WTC11 (cell line): ENCODE results near the gene ABCB8. TPM values are rescaled to one million over a fixed set of nuclear protein-coding genes. Genes with fewer than 3 reads are reported as not detected.

Source experiments
- ATAC-seq: fragments of 200-7000 bp; cut with Tn5 transposase; 2 replicates; pipeline ENCODE4 v1.10.0; 2021; ENCODE audit warnings: mild to moderate bottlenecking, moderate library complexity
- CTCF ChIA-PET: fragments of 300-600 bp; sonication (Branson Sonifier 250); formaldehyde crosslinking; loops from one replicate; lab custom pipeline; 2021; ENCODE audit warnings: antibody characterized with exemption; lab: Charles Lee
- POLR2A ChIA-PET: fragments of 350-600 bp; sonication (Branson Sonifier 250); formaldehyde crosslinking; loops from one replicate; lab custom pipeline; 2021; ENCODE audit warnings: antibody characterized with exemption; lab: Charles Lee
- DNase-seq: peaks from one replicate; pipeline ENCODE4 v3.0.0; 2021; ENCODE audit warnings: low spot score
- H3K27ac Mint-ChIP-seq: 2 replicates; pipeline ENCODE4 v1.8.0; 2021; ENCODE audit warnings: mixed read lengths
- H3K27me3 Mint-ChIP-seq: 2 replicates; pipeline ENCODE4 v1.8.0; 2021; ENCODE audit warnings: low read depth, mild to moderate bottlenecking, moderate library complexity, mixed read lengths
- H3K36me3 Mint-ChIP-seq: 2 replicates; pipeline ENCODE4 v1.8.0; 2021; ENCODE audit warnings: mixed read lengths
- H3K4me1 Mint-ChIP-seq: 2 replicates; pipeline ENCODE4 v1.8.0; 2022; ENCODE audit warnings: mixed read lengths
- H3K4me3 Mint-ChIP-seq: 2 replicates; pipeline ENCODE4 v1.8.0; 2021; ENCODE audit warnings: mild to moderate bottlenecking, moderate library complexity, mixed read lengths
- H3K9me3 Mint-ChIP-seq: 2 replicates; pipeline ENCODE4 v1.8.0; 2021; ENCODE audit warnings: mixed read lengths
- CREB1 ChIP-seq: sonication (generic); formaldehyde crosslinking; IDR thresholded peaks from 2 replicates; pipeline ENCODE4 v1.8.0; 2023; ENCODE audit warnings: mild to moderate bottlenecking, missing genetic modification reagents
- FOXJ3 ChIP-seq: sonication (generic); formaldehyde crosslinking; IDR thresholded peaks from 2 replicates; pipeline ENCODE4 v1.9.0; 2021; ENCODE audit warnings: missing genetic modification reagents, mild to moderate bottlenecking, borderline replicate concordance
- FOXP1 ChIP-seq: sonication (generic); formaldehyde crosslinking; IDR thresholded peaks from 2 replicates; pipeline ENCODE4 v1.8.0; 2022; ENCODE audit warnings: missing genetic modification reagents, mild to moderate bottlenecking, moderate library complexity, borderline replicate concordance
- NR2C2 ChIP-seq: sonication (generic); formaldehyde crosslinking; IDR thresholded peaks from 2 replicates; pipeline ENCODE4 v1.8.0; 2022; ENCODE audit warnings: mild to moderate bottlenecking, missing genetic modification reagents
- SMAD3 ChIP-seq: sonication (generic); formaldehyde crosslinking; IDR thresholded peaks from 2 replicates; pipeline ENCODE4 v1.8.0; 2022; ENCODE audit warnings: missing genetic modification reagents, mild to moderate bottlenecking, borderline replicate concordance
- SMAD4 ChIP-seq: sonication (generic); formaldehyde crosslinking; IDR thresholded peaks from 2 replicates; pipeline ENCODE4 v1.8.0; 2022; ENCODE audit warnings: mild to moderate bottlenecking, missing genetic modification reagents
- TCF7 ChIP-seq: sonication (generic); formaldehyde crosslinking; IDR thresholded peaks from 2 replicates; pipeline ENCODE4 v1.8.0; 2022; ENCODE audit warnings: mild to moderate bottlenecking, low read depth, missing genetic modification reagents, moderate library complexity
- ZNF396 ChIP-seq: fragments of 250-450 bp; sonication (Bioruptor Pico); IDR thresholded peaks from 2 replicates; pipeline ENCODE4 v1.8.0; 2021; ENCODE audit warnings: mild to moderate bottlenecking, moderate library complexity, borderline replicate concordance
- ZNF416 ChIP-seq: fragments of 250-450 bp; sonication (Bioruptor Pico); IDR thresholded peaks from 2 replicates; pipeline ENCODE4 v1.9.0; 2021; ENCODE audit warnings: mild to moderate bottlenecking, inconsistent platforms
- total RNA-seq: library from RNA; stranded (reverse); gene quantifications from 3 replicates; pipeline ENCODE4 v1.2.3, GENCODE V29; 2021
- TF ChIP-seq, protein P1 (sequence below): sonication (generic); formaldehyde crosslinking; IDR thresholded peaks from 2 replicates; pipeline ENCODE4 v1.8.0; 2023; ENCODE audit warnings: missing genetic modification reagents, mild to moderate bottlenecking, borderline replicate concordance
- TF ChIP-seq, protein P2 (sequence below): sonication (generic); formaldehyde crosslinking; IDR thresholded peaks from 2 replicates; pipeline ENCODE4 v1.8.0; 2022; ENCODE audit warnings: mild to moderate bottlenecking, missing genetic modification reagents
- TF ChIP-seq, protein P3 (sequence below): sonication (generic); formaldehyde crosslinking; IDR thresholded peaks from 2 replicates; pipeline ENCODE4 v1.8.1; 2022; ENCODE audit warnings: low read depth, mild to moderate bottlenecking, moderate library complexity, missing genetic modification reagents, borderline replicate concordance
- TF ChIP-seq, protein P4 (sequence below): fragments of 250-450 bp; sonication (Bioruptor Pico); IDR thresholded peaks from 2 replicates; pipeline ENCODE4 v1.9.0; 2021; ENCODE audit warnings: mild to moderate bottlenecking
- TF ChIP-seq, protein P5 (sequence below): fragments of 250-450 bp; sonication (Bioruptor Pico); IDR thresholded peaks from 2 replicates; pipeline ENCODE4 v1.9.0; 2021; ENCODE audit warnings: mild to moderate bottlenecking, borderline replicate concordance

Gene ABCB8
- total RNA-seq, 1 experiment from 2014 or later: 35.9 TPM

DNA sequence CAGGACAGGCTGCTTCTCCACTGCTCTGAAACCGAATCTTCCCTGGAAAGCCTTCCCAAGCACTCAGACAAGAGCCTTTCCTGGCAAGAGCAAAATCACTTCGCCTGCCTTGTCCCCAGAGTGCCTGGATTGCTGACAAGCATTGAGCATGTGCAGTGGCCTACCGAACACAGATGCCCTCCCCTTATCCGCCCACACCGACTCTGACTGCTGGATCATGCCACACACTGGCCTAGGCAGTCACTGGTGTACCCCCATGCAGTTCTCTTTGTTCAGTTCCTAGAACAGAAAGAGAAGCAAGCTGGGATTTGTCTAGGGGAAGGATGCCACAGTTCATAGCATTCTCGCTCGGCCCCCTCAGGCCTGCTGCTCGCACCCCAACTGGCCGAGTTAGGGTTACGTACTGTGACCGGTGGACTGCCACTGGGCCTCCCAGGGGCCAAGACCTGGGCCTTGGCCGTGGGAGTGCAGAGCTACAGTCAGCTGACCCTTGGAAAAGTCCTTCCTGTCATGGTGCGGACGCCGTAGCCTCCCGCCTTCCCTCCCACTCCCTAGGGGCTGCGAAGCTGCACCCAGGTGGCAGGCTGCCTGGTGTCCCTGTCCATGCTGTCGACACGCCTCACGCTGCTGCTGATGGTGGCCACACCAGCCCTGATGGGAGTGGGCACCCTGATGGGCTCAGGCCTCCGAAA is 6.9 kb downstream of the ABCB8 start (continued):
- TF ChIP-seq, protein P1, sequence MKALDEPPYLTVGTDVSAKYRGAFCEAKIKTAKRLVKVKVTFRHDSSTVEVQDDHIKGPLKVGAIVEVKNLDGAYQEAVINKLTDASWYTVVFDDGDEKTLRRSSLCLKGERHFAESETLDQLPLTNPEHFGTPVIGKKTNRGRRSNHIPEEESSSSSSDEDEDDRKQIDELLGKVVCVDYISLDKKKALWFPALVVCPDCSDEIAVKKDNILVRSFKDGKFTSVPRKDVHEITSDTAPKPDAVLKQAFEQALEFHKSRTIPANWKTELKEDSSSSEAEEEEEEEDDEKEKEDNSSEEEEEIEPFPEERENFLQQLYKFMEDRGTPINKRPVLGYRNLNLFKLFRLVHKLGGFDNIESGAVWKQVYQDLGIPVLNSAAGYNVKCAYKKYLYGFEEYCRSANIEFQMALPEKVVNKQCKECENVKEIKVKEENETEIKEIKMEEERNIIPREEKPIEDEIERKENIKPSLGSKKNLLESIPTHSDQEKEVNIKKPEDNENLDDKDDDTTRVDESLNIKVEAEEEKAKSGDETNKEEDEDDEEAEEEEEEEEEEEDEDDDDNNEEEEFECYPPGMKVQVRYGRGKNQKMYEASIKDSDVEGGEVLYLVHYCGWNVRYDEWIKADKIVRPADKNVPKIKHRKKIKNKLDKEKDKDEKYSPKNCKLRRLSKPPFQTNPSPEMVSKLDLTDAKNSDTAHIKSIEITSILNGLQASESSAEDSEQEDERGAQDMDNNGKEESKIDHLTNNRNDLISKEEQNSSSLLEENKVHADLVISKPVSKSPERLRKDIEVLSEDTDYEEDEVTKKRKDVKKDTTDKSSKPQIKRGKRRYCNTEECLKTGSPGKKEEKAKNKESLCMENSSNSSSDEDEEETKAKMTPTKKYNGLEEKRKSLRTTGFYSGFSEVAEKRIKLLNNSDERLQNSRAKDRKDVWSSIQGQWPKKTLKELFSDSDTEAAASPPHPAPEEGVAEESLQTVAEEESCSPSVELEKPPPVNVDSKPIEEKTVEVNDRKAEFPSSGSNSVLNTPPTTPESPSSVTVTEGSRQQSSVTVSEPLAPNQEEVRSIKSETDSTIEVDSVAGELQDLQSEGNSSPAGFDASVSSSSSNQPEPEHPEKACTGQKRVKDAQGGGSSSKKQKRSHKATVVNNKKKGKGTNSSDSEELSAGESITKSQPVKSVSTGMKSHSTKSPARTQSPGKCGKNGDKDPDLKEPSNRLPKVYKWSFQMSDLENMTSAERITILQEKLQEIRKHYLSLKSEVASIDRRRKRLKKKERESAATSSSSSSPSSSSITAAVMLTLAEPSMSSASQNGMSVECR (CRISPR knock-in tag): no peak

DNA sequence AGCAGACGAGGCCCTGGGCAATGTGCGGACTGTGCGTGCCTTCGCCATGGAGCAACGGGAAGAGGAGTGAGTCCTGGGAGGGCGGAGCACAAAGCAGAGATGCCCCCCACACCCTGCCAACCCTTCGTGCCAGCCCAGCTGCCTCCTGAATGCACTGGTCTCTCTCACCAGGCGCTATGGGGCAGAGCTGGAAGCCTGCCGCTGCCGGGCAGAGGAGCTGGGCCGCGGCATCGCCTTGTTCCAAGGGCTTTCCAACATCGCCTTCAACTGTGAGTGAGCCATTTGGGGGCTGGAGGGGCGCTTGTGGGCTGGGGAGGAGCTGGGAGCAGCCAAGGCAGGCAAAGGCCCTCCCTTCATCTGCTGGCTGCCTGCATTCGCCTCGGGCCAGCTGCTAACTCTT is 7.7 kb downstream of the ABCB8 start:
- H3K4me1 Mint-ChIP-seq: no peaks in the 10 kb centered on the region
- ChIA-PET CTCF (interaction anchor here (1.6 kb wide), 1 partner anchor 8 kb away, joined by 4 read pairs; the partner anchor contains the start of gene ABCB8), POLR2A (no interaction called here)
- H3K36me3 Mint-ChIP-seq: no peaks in the 10 kb centered on the region
- no peak overlapping the region for H3K4me3 Mint-ChIP-seq
- H3K27ac Mint-ChIP-seq: no peak overlapping the region
- no peaks in the 10 kb centered on the region for H3K9me3 Mint-ChIP-seq
- ATAC-seq (no peak), DNase-seq (no peak)
- H3K27me3 Mint-ChIP-seq: no peaks in the 10 kb centered on the region
- TF ChIP-seq, protein P2, sequence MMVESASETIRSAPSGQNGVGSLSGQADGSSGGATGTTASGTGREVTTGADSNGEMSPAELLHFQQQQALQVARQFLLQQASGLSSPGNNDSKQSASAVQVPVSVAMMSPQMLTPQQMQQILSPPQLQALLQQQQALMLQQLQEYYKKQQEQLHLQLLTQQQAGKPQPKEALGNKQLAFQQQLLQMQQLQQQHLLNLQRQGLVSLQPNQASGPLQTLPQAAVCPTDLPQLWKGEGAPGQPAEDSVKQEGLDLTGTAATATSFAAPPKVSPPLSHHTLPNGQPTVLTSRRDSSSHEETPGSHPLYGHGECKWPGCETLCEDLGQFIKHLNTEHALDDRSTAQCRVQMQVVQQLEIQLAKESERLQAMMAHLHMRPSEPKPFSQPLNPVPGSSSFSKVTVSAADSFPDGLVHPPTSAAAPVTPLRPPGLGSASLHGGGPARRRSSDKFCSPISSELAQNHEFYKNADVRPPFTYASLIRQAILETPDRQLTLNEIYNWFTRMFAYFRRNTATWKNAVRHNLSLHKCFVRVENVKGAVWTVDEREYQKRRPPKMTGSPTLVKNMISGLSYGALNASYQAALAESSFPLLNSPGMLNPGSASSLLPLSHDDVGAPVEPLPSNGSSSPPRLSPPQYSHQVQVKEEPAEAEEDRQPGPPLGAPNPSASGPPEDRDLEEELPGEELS (CRISPR knock-in tag): no peak
- TF ChIP-seq, protein P3, sequence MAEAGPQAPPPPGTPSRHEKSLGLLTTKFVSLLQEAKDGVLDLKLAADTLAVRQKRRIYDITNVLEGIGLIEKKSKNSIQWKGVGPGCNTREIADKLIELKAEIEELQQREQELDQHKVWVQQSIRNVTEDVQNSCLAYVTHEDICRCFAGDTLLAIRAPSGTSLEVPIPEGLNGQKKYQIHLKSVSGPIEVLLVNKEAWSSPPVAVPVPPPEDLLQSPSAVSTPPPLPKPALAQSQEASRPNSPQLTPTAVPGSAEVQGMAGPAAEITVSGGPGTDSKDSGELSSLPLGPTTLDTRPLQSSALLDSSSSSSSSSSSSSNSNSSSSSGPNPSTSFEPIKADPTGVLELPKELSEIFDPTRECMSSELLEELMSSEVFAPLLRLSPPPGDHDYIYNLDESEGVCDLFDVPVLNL (CRISPR knock-in tag): no peak
- TF ChIP-seq FOXP1 (CRISPR knock-in tag): no peak
- TF ChIP-seq, protein P4, sequence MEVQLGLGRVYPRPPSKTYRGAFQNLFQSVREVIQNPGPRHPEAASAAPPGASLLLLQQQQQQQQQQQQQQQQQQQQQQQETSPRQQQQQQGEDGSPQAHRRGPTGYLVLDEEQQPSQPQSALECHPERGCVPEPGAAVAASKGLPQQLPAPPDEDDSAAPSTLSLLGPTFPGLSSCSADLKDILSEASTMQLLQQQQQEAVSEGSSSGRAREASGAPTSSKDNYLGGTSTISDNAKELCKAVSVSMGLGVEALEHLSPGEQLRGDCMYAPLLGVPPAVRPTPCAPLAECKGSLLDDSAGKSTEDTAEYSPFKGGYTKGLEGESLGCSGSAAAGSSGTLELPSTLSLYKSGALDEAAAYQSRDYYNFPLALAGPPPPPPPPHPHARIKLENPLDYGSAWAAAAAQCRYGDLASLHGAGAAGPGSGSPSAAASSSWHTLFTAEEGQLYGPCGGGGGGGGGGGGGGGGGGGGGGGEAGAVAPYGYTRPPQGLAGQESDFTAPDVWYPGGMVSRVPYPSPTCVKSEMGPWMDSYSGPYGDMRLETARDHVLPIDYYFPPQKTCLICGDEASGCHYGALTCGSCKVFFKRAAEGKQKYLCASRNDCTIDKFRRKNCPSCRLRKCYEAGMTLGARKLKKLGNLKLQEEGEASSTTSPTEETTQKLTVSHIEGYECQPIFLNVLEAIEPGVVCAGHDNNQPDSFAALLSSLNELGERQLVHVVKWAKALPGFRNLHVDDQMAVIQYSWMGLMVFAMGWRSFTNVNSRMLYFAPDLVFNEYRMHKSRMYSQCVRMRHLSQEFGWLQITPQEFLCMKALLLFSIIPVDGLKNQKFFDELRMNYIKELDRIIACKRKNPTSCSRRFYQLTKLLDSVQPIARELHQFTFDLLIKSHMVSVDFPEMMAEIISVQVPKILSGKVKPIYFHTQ (CRISPR knock-in tag): no peak
- TF ChIP-seq SMAD3 (CRISPR knock-in tag): no peak
- no peak for TF ChIP-seq FOXJ3 (CRISPR knock-in tag)
- no peak for TF ChIP-seq ZNF416
- TF ChIP-seq NR2C2: no peak

DNA sequence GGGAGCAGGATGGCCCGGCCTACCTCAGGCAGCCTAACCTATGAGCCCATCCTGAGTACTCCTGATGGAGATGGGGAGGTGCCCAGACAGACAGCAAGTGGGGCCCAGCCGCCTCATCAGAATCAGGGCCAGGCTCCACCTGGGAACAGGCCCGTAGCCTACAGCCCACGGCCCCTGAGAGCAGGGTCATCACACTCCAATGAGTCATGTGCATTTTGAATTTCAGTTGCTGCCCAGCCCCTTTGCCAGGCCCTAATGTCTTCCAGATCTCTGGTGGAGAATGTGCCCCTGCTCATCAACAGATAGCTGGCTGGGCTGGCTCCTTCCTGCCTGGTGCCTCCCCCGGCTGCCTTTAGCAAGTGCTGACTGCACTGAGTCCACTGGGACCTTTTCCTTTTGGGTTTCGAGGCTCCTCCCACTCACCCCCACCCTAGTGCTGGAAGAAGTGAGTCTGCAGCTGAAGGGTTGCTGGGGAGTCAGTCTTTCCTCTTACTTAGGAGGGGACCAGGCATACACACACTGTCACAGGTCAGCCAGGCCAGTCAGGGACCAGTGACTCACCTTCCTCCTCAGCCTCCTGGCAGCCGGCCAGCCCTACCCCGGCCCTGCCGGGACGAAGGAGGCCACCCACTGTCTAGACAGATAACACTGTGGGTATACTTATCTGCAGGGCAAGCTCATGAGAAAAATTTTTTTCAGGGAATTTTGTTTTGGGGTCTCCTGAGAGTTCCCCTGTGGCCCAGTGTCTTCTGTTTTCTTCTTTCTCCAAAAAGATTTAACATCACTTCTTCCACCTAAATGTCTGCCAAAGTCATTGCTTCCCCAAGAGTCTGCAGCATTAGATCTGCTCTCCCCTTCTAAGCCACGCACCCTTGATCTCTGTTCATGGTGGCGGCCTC is 10.9 kb downstream of the ABCB8 start:
- CTCF ChIA-PET: interaction anchor here (1.0 to 1.7 kb wide), 2 partner anchors 21 to 72 kb away, joined by 3 to 6 read pairs; no protein-coding TSS in a partner anchor
- Mint-ChIP-seq H3K4me1 (no peaks in the 10 kb centered on the region), H3K36me3 (no peaks in the 10 kb centered on the region), H3K27me3 (no peaks in the 10 kb centered on the region), H3K4me3 (no peak overlapping the region), H3K27ac (no peak overlapping the region), H3K9me3 (no peaks in the 10 kb centered on the region)
- DNase-seq (no peak), ATAC-seq (peak; percentile 18)
- POLR2A ChIA-PET: no interaction called here
- TF ChIP-seq SMAD4 (CRISPR knock-in tag): no peak
- TF ChIP-seq, protein P5, sequence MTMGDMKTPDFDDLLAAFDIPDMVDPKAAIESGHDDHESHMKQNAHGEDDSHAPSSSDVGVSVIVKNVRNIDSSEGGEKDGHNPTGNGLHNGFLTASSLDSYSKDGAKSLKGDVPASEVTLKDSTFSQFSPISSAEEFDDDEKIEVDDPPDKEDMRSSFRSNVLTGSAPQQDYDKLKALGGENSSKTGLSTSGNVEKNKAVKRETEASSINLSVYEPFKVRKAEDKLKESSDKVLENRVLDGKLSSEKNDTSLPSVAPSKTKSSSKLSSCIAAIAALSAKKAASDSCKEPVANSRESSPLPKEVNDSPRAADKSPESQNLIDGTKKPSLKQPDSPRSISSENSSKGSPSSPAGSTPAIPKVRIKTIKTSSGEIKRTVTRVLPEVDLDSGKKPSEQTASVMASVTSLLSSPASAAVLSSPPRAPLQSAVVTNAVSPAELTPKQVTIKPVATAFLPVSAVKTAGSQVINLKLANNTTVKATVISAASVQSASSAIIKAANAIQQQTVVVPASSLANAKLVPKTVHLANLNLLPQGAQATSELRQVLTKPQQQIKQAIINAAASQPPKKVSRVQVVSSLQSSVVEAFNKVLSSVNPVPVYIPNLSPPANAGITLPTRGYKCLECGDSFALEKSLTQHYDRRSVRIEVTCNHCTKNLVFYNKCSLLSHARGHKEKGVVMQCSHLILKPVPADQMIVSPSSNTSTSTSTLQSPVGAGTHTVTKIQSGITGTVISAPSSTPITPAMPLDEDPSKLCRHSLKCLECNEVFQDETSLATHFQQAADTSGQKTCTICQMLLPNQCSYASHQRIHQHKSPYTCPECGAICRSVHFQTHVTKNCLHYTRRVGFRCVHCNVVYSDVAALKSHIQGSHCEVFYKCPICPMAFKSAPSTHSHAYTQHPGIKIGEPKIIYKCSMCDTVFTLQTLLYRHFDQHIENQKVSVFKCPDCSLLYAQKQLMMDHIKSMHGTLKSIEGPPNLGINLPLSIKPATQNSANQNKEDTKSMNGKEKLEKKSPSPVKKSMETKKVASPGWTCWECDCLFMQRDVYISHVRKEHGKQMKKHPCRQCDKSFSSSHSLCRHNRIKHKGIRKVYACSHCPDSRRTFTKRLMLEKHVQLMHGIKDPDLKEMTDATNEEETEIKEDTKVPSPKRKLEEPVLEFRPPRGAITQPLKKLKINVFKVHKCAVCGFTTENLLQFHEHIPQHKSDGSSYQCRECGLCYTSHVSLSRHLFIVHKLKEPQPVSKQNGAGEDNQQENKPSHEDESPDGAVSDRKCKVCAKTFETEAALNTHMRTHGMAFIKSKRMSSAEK (CRISPR knock-in tag): no peak
- no peak for TF ChIP-seq ZNF396 (CRISPR knock-in tag)
- TF ChIP-seq CREB1 (CRISPR knock-in tag): no peak
- no peak for TF ChIP-seq TCF7 (CRISPR knock-in tag)
